Spleen (tissue), 11 donors: ENCODE measurements around the gene RRAGD. TPM values are rescaled to one million over a fixed set of nuclear protein-coding genes. Genes with fewer than 3 reads are reported as not detected.

ENCODE experiments used
- DNase-seq: peaks from one replicate; pipeline ENCODE4 v3.0.0-alpha.2; 2020
- H3K27ac ChIP-seq, 8 donors: fragments of 200-600 bp; sonication (generic) in 7 of 8; 1 replicate in 4 of 8; 2 replicates in 4 of 8; pipeline versions ENCODE4 v1.5.0 to v1.8.0; 2016 to 2021; ENCODE audit warnings: inconsistent platforms in 4 of 8, mild to moderate bottlenecking in 4 of 8, moderate library complexity in 1 of 8
- H3K27me3 ChIP-seq, 7 donors: fragments of 200-600 bp; sonication (generic) in 6 of 7; replicated peaks in 1 of 7; 1 replicate in 4 of 7; 2 replicates in 3 of 7; pipeline versions ENCODE4 v1.5.0 to v1.8.0; 2016 to 2021; ENCODE audit warnings: inconsistent platforms in 3 of 7, mild to moderate bottlenecking in 1 of 7
- H3K36me3 ChIP-seq, 6 donors: fragments of 200-600 bp; sonication (generic) in 5 of 6; 1 replicate in 4 of 6; 2 replicates in 2 of 6; pipeline versions ENCODE4 v1.5.0 to v1.8.0; 2016 to 2021; ENCODE audit warnings: inconsistent platforms in 2 of 6
- H3K4me1 ChIP-seq, 6 donors: fragments of 200-600 bp; sonication (generic) in 5 of 6; 1 replicate in 3 of 6; 2 replicates in 3 of 6; pipeline versions ENCODE4 v1.5.0 to v1.8.0; 2016 to 2021; ENCODE audit warnings: inconsistent platforms in 3 of 6
- H3K4me3 ChIP-seq, 8 donors: fragments of 200-600 bp; sonication (generic) in 7 of 8; 1 replicate in 4 of 8; 2 replicates in 4 of 8; pipeline versions ENCODE4 v1.5.0 to v1.8.0; 2016 to 2021; ENCODE audit warnings: inconsistent platforms in 4 of 8, mild to moderate bottlenecking in 4 of 8, moderate library complexity in 2 of 8
- H3K9me3 ChIP-seq, 8 donors: fragments of 200-600 bp; sonication (generic) in 7 of 8; 1 replicate in 4 of 8; 2 replicates in 4 of 8; pipeline versions ENCODE4 v1.5.0 to v1.8.0; 2016 to 2021; ENCODE audit warnings: inconsistent platforms in 4 of 8
- CTCF ChIP-seq, 11 experiments: fragments of 200-600 bp in 7 of 11; fragments of 450-650 bp in 4 of 11; sonication (generic) in 4 of 11; IDR thresholded peaks in 8 of 11; conservative IDR thresholded peaks in 3 of 11; 1 replicate in 7 of 11; 2 replicates in 4 of 11; pipeline versions ENCODE4 v1.4.0 to v1.8.0; 2016 to 2021; ENCODE audit warnings: antibody characterized with exemption in 11 of 11, inconsistent platforms in 4 of 11, mild to moderate bottlenecking in 1 of 11
- POLR2A ChIP-seq, 3 donors: fragments of 450-650 bp; IDR thresholded peaks; one replicate each; pipeline ENCODE4 v1.5.1; 2017; ENCODE audit warnings: antibody characterized with exemption in 3 of 3, mild to moderate bottlenecking in 1 of 3
- POLR2AphosphoS5 ChIP-seq, 3 donors: sonication (generic); formaldehyde crosslinking; IDR thresholded peaks; one replicate each; pipeline ENCODE4 v1.5.1; 2017; ENCODE audit warnings: antibody characterized with exemption in 3 of 3
- WGBS, 5 donors: extraction: QIAGEN DNeasy Blood & Tissue Kit in 3 of 5; methylation state at CpG; one replicate each; pipeline versions ENCODE4 v1.1.5 to v1.1.7; 2013 to 2018; 5-methylcytosine and 5-hydroxymethylcytosine counted together
- intact Hi-C: fragments of 100-400 bp; cut with DNase I; formaldehyde crosslinking; loops from one replicate; pipeline ENCODE4 v1.15.0; 2023; ENCODE audit warnings: low total_unique reads
- polyA plus RNA-seq, 3 donors: library from polyadenylated mRNA; stranded (reverse); fragments of 200-250 nt; gene quantifications; one replicate each; pipeline ENCODE4 v1.2.1, GENCODE V29; 2013
- total RNA-seq, 7 donors: library from RNA; depleted of rRNA in 3 of 7; stranded (reverse); fragments of >200 nt in 3 of 7; fragmentation: NEBNext Ultra II Directional in 4 of 7; extraction: Animal tissue kit (Norgen Biotek cat#: 25700) in 4 of 7; gene quantifications; one replicate each; pipeline versions ENCODE4 v1.1.0 to v1.2.1, GENCODE V29; 2016 to 2021
- donor health status: healthy with polysubstance abuse.
- donor health status: DM: no; HTN: no; CAD: no; lungs with moderate emphysema.
- donor health status: DM: no; HTN: no; CAD: no.
- donor health status: Bipolar disorder and iron deficiency.
- donor health status: healthy.
- donor health status: DM: no; HTN: no; CAD: no.
- donor health status: DM: yes; HTN: yes; CAD: no.

RRAGD gene
- total and polyA plus RNA-seq, 10 donors: 3.1 to 26.5 (median 15.4) TPM

DNA sequence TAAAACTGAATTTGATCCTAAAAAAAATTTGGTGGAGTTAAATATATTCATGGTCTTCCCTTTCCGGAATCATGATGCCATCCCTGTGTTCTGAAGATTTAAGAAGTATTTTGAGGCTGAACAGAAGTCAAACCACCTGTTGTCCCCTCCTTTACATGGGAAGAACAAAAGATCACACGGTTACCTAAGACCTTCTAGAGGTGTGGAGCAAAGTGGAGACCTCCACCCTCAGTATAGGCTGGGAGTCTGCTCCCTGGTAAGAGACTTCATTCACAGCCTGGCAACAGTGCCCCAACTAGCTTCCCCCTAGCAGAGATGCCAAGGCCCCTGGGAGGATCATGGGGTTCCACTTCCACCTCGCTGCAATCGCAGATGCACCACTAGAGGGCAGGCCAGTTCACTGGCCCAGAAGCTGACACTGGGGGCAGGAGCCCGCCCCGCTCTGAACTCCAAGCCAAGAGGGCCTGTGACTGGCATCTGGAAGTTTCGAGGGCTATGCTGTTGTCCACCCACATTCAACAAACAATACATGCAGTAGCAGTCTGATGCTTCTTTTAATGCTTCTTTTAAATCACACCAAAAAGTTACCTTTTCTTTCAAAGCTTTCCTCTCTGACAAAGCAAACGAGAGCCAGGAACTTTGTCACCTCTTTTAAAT is 40.1 kb downstream of the RRAGD start:
- Histone ChIP-seq H3K4me3 (no peak overlapping the region), H3K4me1 (peaks cover 6 to 44% (median 29%) of the 10 kb centered on the region in 6 donors), H3K9me3 (no peaks in the 10 kb centered on the region), H3K27ac (peak overlapping the region in 5 of 8 donors; percentile 4 to 47 (median 31)), H3K36me3 (no peaks in the 10 kb centered on the region), H3K27me3 (no peaks in the 10 kb centered on the region)
- DNase-seq: peak; percentile 94
- 28 to 34% (median 32%) methylated on average over 8 of the region's 8 CpGs for WGBS, 5 donors
- TF ChIP-seq CTCF (IDR thresholded peaks at IDR 0.05 in 8 of 11, conservative IDR thresholded peaks at IDR 0.05 in 3 of 11) (peak; percentile 74 to 96 (median 89)), POLR2AphosphoS5 (IDR thresholded peaks at IDR 0.05) (peak; percentile 58 to 67 (median 64)), POLR2A (IDR thresholded peaks at IDR 0.05) (no peak)
- intact Hi-C loops: no loop called here

DNA sequence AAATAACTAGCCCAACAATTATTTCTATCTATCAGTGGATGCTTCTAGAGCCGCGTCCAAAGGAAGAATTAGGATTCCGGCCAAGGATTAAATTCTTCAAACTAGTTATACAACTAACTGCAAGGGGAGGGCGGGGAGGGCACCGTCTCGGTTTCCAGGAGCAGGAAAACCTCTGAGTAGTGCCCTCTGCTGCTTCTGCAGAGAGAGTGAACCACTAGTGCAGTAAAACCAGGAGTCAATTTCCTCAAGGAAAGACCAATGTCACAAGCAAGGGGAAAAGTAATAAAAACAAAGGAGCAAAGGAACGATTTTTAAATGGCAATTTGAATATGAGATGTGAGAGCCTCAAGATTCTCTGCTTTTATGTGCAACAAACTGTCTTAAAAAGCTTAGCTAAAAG is 43.1 kb downstream of the RRAGD start:
- Histone ChIP-seq H3K36me3 (no peaks in the 10 kb centered on the region), H3K27ac (peak overlapping the region in 1 of 8 donors; percentile 3), H3K4me3 (no peak overlapping the region), H3K27me3 (no peaks in the 10 kb centered on the region), H3K4me1 (peaks cover 3 to 51% (median 28%) of the 10 kb centered on the region in 6 donors), H3K9me3 (no peaks in the 10 kb centered on the region)
- 18 to 21% (median 18%) methylated on average over 7 of the region's 7 CpGs for WGBS, 5 donors
- no peak for DNase-seq
- intact Hi-C loops: no loop called here
- no peak for TF ChIP-seq POLR2AphosphoS5 (IDR thresholded peaks at IDR 0.05)
- TF ChIP-seq CTCF (IDR thresholded peaks at IDR 0.05 in 8 of 11, conservative IDR thresholded peaks at IDR 0.05 in 3 of 11): peak in 7 of 11 experiments; percentile 17 to 52 (median 38)
- no peak for TF ChIP-seq POLR2A (IDR thresholded peaks at IDR 0.05)

- Histone ChIP-seq H3K9me3 (no peaks in the 10 kb centered on the region), H3K4me1 (peaks cover 3 to 53% (median 28%) of the 10 kb centered on the region in 6 donors), H3K27ac (no peak overlapping the region), H3K27me3 (no peaks in the 10 kb centered on the region), H3K36me3 (no peaks in the 10 kb centered on the region), H3K4me3 (no peak overlapping the region)
- TF ChIP-seq POLR2A (IDR thresholded peaks at IDR 0.05) (no peak), CTCF (IDR thresholded peaks at IDR 0.05 in 8 of 11, conservative IDR thresholded peaks at IDR 0.05 in 3 of 11) (peak; percentile 54 to 86 (median 78)), POLR2AphosphoS5 (IDR thresholded peaks at IDR 0.05) (no peak)
- no peak for DNase-seq
- 38 to 51% (median 45%) methylated on average over 6 of the region's 6 CpGs for WGBS, 5 donors
- intact Hi-C loops: no loop called here
These were observed 44.0 kb downstream of the RRAGD start for GRCh38 chr6:89368107-89368506.

DNA sequence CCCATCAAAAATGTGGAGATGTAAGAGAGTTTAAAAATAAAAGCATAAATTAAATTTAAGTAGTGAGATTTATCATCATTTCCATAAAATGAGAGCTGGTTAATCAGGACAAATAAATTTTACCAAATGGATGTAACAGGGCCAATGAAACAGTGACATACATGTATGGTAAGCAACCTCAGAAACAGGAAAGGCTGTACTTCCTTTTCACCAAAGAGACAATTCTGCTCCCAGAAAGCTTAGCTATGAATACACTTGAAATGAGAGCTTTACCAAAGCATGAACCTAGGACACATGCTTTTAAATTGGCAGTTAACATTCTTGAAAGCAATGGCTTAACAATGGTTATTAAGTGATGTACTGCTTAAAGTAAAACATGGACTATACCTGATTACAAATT is 47.5 kb downstream of the RRAGD start:
- no peaks in the 10 kb centered on the region for H3K36me3 ChIP-seq
- H3K4me1 ChIP-seq: peaks cover 3 to 54% (median 21%) of the 10 kb centered on the region in 6 donors
- DNase-seq: no peak
- H3K27me3 ChIP-seq: no peaks in the 10 kb centered on the region
- TF ChIP-seq POLR2A (IDR thresholded peaks at IDR 0.05) (no peak), CTCF (IDR thresholded peaks at IDR 0.05 in 8 of 11, conservative IDR thresholded peaks at IDR 0.05 in 3 of 11) (no peak), POLR2AphosphoS5 (IDR thresholded peaks at IDR 0.05) (no peak)
- H3K4me3 ChIP-seq: no peak overlapping the region
- H3K9me3 ChIP-seq: no peaks in the 10 kb centered on the region
- H3K27ac ChIP-seq: peak overlapping the region in 1 of 8 donors; percentile 19
- intact Hi-C loops: no loop called here
